Measurements from ENCODE around the gene GPC6.

DNA sequence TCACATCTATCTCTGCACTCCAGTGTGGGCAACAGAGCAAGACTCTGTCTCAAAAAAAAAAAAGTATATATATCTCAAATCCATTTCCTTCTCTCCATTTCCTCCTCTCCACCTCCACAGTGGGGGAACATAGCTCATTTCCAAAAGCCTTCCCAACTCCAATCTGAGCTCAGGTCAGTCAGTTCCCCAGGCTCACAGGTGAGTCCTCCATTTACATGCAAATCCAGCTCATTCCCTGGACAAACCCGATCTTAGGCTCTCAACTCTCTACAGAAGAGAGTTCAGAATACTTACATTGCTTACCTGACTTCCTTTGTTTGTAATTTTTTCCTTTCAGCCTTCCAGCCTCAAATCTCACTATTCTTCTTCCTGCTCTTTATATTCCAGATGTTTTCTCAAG, 518.3 kb downstream of the GPC6 start:
- TF ChIP-seq, protein P1, sequence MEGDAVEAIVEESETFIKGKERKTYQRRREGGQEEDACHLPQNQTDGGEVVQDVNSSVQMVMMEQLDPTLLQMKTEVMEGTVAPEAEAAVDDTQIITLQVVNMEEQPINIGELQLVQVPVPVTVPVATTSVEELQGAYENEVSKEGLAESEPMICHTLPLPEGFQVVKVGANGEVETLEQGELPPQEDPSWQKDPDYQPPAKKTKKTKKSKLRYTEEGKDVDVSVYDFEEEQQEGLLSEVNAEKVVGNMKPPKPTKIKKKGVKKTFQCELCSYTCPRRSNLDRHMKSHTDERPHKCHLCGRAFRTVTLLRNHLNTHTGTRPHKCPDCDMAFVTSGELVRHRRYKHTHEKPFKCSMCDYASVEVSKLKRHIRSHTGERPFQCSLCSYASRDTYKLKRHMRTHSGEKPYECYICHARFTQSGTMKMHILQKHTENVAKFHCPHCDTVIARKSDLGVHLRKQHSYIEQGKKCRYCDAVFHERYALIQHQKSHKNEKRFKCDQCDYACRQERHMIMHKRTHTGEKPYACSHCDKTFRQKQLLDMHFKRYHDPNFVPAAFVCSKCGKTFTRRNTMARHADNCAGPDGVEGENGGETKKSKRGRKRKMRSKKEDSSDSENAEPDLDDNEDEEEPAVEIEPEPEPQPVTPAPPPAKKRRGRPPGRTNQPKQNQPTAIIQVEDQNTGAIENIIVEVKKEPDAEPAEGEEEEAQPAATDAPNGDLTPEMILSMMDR (conservative IDR thresholded peaks at IDR 0.05; ENCODE audit: low read length) = no peak
- TF ChIP-seq EZH2phosphoT487 (IDR thresholded peaks at IDR 0.05; ENCODE audit: borderline replicate concordance, low read depth, low read length) = no peak

Measured in OCI-LY7 (cell line).